K562 (cell line): ENCODE results near the gene BTLA. TPM values are rescaled to one million over a fixed set of nuclear protein-coding genes. Genes with fewer than 3 reads are reported as not detected.

Experiments used
- ATAC-seq: fragments of 200-7000 bp; cut with Tn5 transposase; 3 replicates; pipeline ENCODE4 v1.9.1; 2020; ENCODE audit warnings: moderate library complexity
- BruUV-seq: library from RNA; stranded (reverse); fragments of 400-500 nt; replicated peaks from 2 replicates; lab custom pipeline; 2021; lab: Mats Ljungman, UMichigan
- CTCF ChIA-PET: fragments of 300-600 bp; formaldehyde crosslinking; extraction: SDS; loops from one replicate; lab custom pipeline; 2021; ENCODE audit warnings: low intra/inter-chr PET ratio; lab: Yijun Ruan, JAX
- POLR2A ChIA-PET: fragments of 300-600, 350-650 bp; sonication (Branson Sonifier 250); formaldehyde crosslinking; extraction: SDS; loops from one replicate; lab custom pipeline; 2021; ENCODE audit warnings: antibody characterized with exemption, inconsistent platforms; lab: Yijun Ruan, JAX
- DNase-seq, 4 experiments: peaks; one replicate each; pipeline versions ENCODE4 v3.0.0 to v3.0.0-alpha.2; 2011 to 2018; ENCODE audit warnings: low spot score in 3 of 4, mixed read lengths in 3 of 4; ENCODE audit errors: extremely low read depth in 1 of 4
- FAIRE-seq: peaks from 2 replicates; lab custom pipeline; 2011; peaks lifted over from hg19 to GRCh38; lab: Jason Lieb, UNC
- H2AFZ ChIP-seq: 2 replicates; pipeline ENCODE4 v1.6.0; 2011; ENCODE audit warnings: low read depth, low read length, control low read depth, inconsistent platforms
- H3K27ac ChIP-seq: fragments of 200-600 bp; 3 replicates; pipeline ENCODE4 v1.8.0; 2011; ENCODE audit warnings: low read depth, mild to moderate bottlenecking, control low read depth, inconsistent platforms, low read length, moderate library complexity, mixed read lengths; ENCODE audit errors: extremely low read depth
- H3K27me3 ChIP-seq, 2 experiments: fragments of 300-600 bp in 1 of 2; 2 replicates in 1 of 2; 3 replicates in 1 of 2; pipeline versions ENCODE4 v1.6.0 to v1.8.0; 2011; ENCODE audit warnings: inconsistent platforms in 2 of 2, low read length in 2 of 2, mild to moderate bottlenecking in 1 of 2, mixed read lengths in 1 of 2, moderate library complexity in 1 of 2; ENCODE audit not compliant: control insufficient read depth in 2 of 2, insufficient read depth in 2 of 2
- H3K36me3 ChIP-seq: fragments of 300-600 bp; 3 replicates; pipeline ENCODE4 v1.8.0; 2011; ENCODE audit warnings: mild to moderate bottlenecking, low read length, inconsistent platforms; ENCODE audit not compliant: control insufficient read depth, insufficient read depth
- H3K4me1 ChIP-seq, 2 experiments: fragments of 200-600 bp in 1 of 2; replicated peaks in 1 of 2; 2 replicates in 1 of 2; 3 replicates in 1 of 2; pipeline versions ENCODE4 v1.5.1 to v1.8.0; 2011; ENCODE audit warnings: inconsistent platforms in 2 of 2, low read length in 2 of 2, mild to moderate bottlenecking in 1 of 2, mixed read lengths in 1 of 2, moderate library complexity in 1 of 2; ENCODE audit not compliant: control insufficient read depth in 2 of 2, insufficient read depth in 2 of 2
- H3K4me2 ChIP-seq: 2 replicates; pipeline ENCODE4 v1.6.1; 2011; ENCODE audit warnings: low read length, control low read depth, inconsistent platforms, mixed read lengths; ENCODE audit not compliant: insufficient read depth
- H3K4me3 ChIP-seq: fragments of 200-600 bp; sonication (generic), shearing (Covaris generic); 2 replicates; pipeline ENCODE4 v1.5.1; 2016; ENCODE audit warnings: control low read depth, inconsistent platforms
- H3K79me2 ChIP-seq: fragments of 200-600 bp; 3 replicates; pipeline ENCODE4 v1.8.0; 2011; ENCODE audit warnings: low read length, inconsistent platforms; ENCODE audit not compliant: control insufficient read depth, insufficient read depth
- H3K9ac ChIP-seq, 2 experiments: 2 replicates each; pipeline versions ENCODE4 v1.6.0 to v1.6.1; 2011; ENCODE audit warnings: low read depth in 2 of 2, low read length in 2 of 2, control low read depth in 1 of 2, inconsistent platforms in 1 of 2, mild to moderate bottlenecking in 1 of 2, mixed read lengths in 1 of 2; ENCODE audit not compliant: insufficient read depth in 1 of 2
- H3K9me1 ChIP-seq: one replicate; pipeline ENCODE4 v1.6.0; 2011; ENCODE audit warnings: inconsistent platforms, mild to moderate bottlenecking, low read length, moderate library complexity; ENCODE audit not compliant: control insufficient read depth, insufficient read depth
- H3K9me3 ChIP-seq: replicated peaks from 2 replicates; pipeline ENCODE4 v1.5.1; 2011; ENCODE audit warnings: low read depth, low read length, inconsistent platforms; ENCODE audit not compliant: control insufficient read depth, insufficient read depth
- H4K20me1 ChIP-seq: replicated peaks from 2 replicates; pipeline ENCODE4 v1.6.1; 2011; ENCODE audit warnings: low read length, inconsistent platforms, mixed read lengths; ENCODE audit not compliant: control insufficient read depth, insufficient read depth
- ARID3B ChIP-seq: fragments of 250-450 bp; sonication (Bioruptor Pico); IDR thresholded peaks from 2 replicates; pipeline ENCODE4 v1.4.0; 2020; ENCODE audit warnings: borderline replicate concordance
- E2F3 ChIP-seq: fragments of 250-450 bp; sonication (Bioruptor Pico); IDR thresholded peaks from 2 replicates; pipeline ENCODE4 v1.4.0; 2020; ENCODE audit warnings: mild to moderate bottlenecking
- JUNB ChIP-seq: fragments of 450-650 bp; formaldehyde crosslinking; conservative IDR thresholded peaks from 2 replicates; pipeline ENCODE4 v1.4.0; 2020; ENCODE audit warnings: mild to moderate bottlenecking
- MAFF ChIP-seq: IDR thresholded peaks from 2 replicates; pipeline ENCODE4 v1.6.1; 2012; ENCODE audit warnings: low read length, improper control_type of control experiment
- NFE2 ChIP-seq: IDR thresholded peaks from 2 replicates; pipeline ENCODE4 v1.6.1; 2014; ENCODE audit warnings: antibody characterized with exemption, low read depth
- PBX2 ChIP-seq, 2 experiments: IDR thresholded peaks in 1 of 2; conservative IDR thresholded peaks in 1 of 2; 2 replicates each; pipeline ENCODE4 v1.6.1; 2016; ENCODE audit warnings: low read depth in 2 of 2, mild to moderate bottlenecking in 1 of 2, missing compliant biosample characterization in 1 of 2, missing genetic modification characterization in 1 of 2, moderate library complexity in 1 of 2
- POLR3G ChIP-seq: IDR thresholded peaks from 2 replicates; pipeline ENCODE4 v1.6.1; 2011; ENCODE audit not compliant: insufficient read length, insufficient replicate concordance; ENCODE audit errors: extremely low read depth
- PTRF ChIP-seq: fragments of 450-650 bp; IDR thresholded peaks from 2 replicates; pipeline ENCODE4 v1.6.1; 2016; ENCODE audit warnings: mild to moderate bottlenecking, missing genetic modification characterization, missing compliant biosample characterization
- TAF1 ChIP-seq: IDR thresholded peaks from 2 replicates; pipeline ENCODE4 v1.6.1; 2011; ENCODE audit warnings: mild to moderate bottlenecking, low read length, moderate library complexity; ENCODE audit not compliant: insufficient read depth, control insufficient read depth, severe bottlenecking; ENCODE audit errors: extremely low read depth
- TAF15 ChIP-seq: fragments of 200-400 bp; formaldehyde crosslinking; IDR thresholded peaks from 2 replicates; pipeline ENCODE4 v1.6.1; 2017; ENCODE audit warnings: mild to moderate bottlenecking, low read depth, low read length, moderate library complexity
- THRA ChIP-seq: fragments of 450-650 bp; IDR thresholded peaks from 2 replicates; pipeline ENCODE4 v1.6.1; 2017; ENCODE audit warnings: mild to moderate bottlenecking, moderate library complexity
- ZKSCAN1 ChIP-seq: fragments of 150-350 bp; IDR thresholded peaks from 2 replicates; pipeline ENCODE4 v1.6.1; 2016; ENCODE audit warnings: low read depth, low read length
- ZNF134 ChIP-seq: fragments of 250-450 bp; sonication (Bioruptor Pico); conservative IDR thresholded peaks from 2 replicates; pipeline ENCODE4 v1.4.0; 2020
- ZNF324 ChIP-seq: fragments of 250-450 bp; sonication (Bioruptor Pico); IDR thresholded peaks from 2 replicates; pipeline ENCODE4 v1.4.0; 2020; ENCODE audit warnings: mild to moderate bottlenecking
- WGBS: fragments of 100-300 bp; shearing (Covaris generic); methylation state at CpG from one replicate; pipeline ENCODE4 v1.1.6; 2016; ENCODE audit warnings: low coverage, mixed read lengths; ENCODE audit not compliant: insufficient coverage; ENCODE audit errors: missing lambda C conversion rate; 5-methylcytosine and 5-hydroxymethylcytosine counted together
- in situ Hi-C: fragments of 300-500 bp; cut with MboI; formaldehyde crosslinking; loops from 4 replicates; pipeline ENCODE4 v1.15.0; 2018; ENCODE audit warnings: inconsistent platforms, mixed read lengths
- intact Hi-C: fragments of 100-400 bp; cut with micrococcal nuclease; formaldehyde crosslinking; loops from 2 replicates; pipeline ENCODE4 v1.14.2; 2022
- polyA plus RNA-seq, 8 experiments: library from polyadenylated mRNA; depleted of rRNA in 4 of 8; stranded (reverse) in 5 of 8; unstranded in 3 of 8; fragments of >200 nt; fragmentation: Nextera tagmentation in 2 of 8; fragmentation: Illumina TruSeq in 1 of 8; extraction: Ambion mirVana in 2 of 8; extraction: Trizol in 1 of 8; gene quantifications; 2 replicates each; pipeline versions ENCODE4 v1.2.1 to v1.2.3, GENCODE V29; 2011 to 2014; ENCODE audit warnings: inconsistent platforms in 1 of 8, missing spikeins in 1 of 8
- total RNA-seq, 7 experiments: library from RNA; depleted of rRNA in 6 of 7; stranded (reverse); fragments of >200 nt in 6 of 7; fragmentation: Illumina TruSeq in 2 of 7; extraction: Trizol in 2 of 7; gene quantifications; 2 replicates each; pipeline versions ENCODE4 v1.2.1 to v1.2.3, GENCODE V29; 2011 to 2021; ENCODE audit warnings: low replicate concordance in 1 of 7

BTLA gene
- total and polyA plus RNA-seq, 9 of the 15 experiments (the other 6 are each of a cell fraction or from before 2014, with no cell fraction given), result 0.22 TPM; not detected in 8

GRCh38 chr3:112484352-112484751 is 14.9 kb downstream of the BTLA start (continued):
- TF ChIP-seq THRA, result no peak
- no peak for TF ChIP-seq TAF1

GRCh38 chr3:112482675-112483074 is 16.6 kb downstream of the BTLA start:
- POLR2A ChIA-PET, result no interaction called here
- CTCF ChIA-PET, result no interaction called here
- no peak for ATAC-seq
- Histone ChIP-seq H3K9me3 (no peaks in the 10 kb centered on the region), H3K79me2 (no peaks in the 10 kb centered on the region), H4K20me1 (no peaks in the 10 kb centered on the region), H3K9me1 (no peaks in the 10 kb centered on the region), H2AFZ (no peak overlapping the region), H3K4me1 (no peaks in the 10 kb centered on the region), H3K27ac (no peak overlapping the region), H3K27me3 (no peaks in the 10 kb centered on the region; a peak in 1 of 5 replicates), H3K4me2 (no peak overlapping the region), H3K4me3 (no peak overlapping the region), H3K36me3 (no peaks in the 10 kb centered on the region), H3K9ac (no peak overlapping the region)
- no peak for FAIRE-seq
- intact Hi-C loops (no loop called here), in situ Hi-C loops (no loop called here)
- no peak for DNase-seq
- 0% methylated on average over 1 of the region's 1 CpG for WGBS
- BruUV-seq, result no TSS peak
- TF ChIP-seq MAFF (no peak), NFE2 (no peak), PTRF (tag) (no peak), JUNB (no peak), ZNF324 (CRISPR knock-in tag) (no peak), PBX2 (CRISPR knock-in tag; IDR thresholded peaks at IDR 0.05; ENCODE audit: low read depth) (no peak), PBX2 (tag; conservative IDR thresholded peaks at IDR 0.05; ENCODE audit: low read depth) (no peak), ARID3B (no peak), TAF15 (no peak), ZNF134 (CRISPR knock-in tag) (no peak), E2F3 (CRISPR knock-in tag) (no peak), ZKSCAN1 (no peak), POLR3G (no peak)
